Stimulated activated CD4-positive, alpha-beta T cell treated with anti-CD3 and anti-CD28 coated beads, Interleukin-4, amount 100 ng/mL, for 4 hours (primary cell): ENCODE data around the gene HERPUD1.
A peak's percentile ranks its signal among the peaks of the same experiment; 100 is the strongest.
"Not testable (repeated sequence)": the region's sequence is repeated elsewhere in the genome, so short reads cannot be mapped to it uniquely, and the experiment has no call there.

Source experiments
- DNase-seq, 2 experiments: peaks; one replicate each; pipeline ENCODE4 v3.0.0-alpha.2; 2020

The HERPUD1 gene

DNA sequence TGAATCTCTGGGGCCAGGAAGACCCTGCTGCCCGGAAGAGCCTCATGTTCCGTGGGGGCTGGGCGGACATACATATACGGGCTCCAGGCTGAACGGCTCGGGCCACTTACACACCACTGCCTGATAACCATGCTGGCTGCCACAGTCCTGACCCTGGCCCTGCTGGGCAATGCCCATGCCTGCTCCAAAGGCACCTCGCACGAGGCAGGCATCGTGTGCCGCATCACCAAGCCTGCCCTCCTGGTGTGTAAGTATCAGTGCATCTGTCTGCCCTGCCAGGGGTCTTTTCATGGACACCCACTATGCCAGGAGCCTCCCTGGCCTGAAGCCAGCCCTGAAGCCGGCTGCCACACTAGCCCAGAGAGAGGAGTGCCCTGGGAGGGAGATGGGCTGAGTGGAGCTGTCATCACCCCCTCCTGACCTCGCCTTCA, 29.9 kb downstream of the HERPUD1 start, which contains the start of gene CETP:
TSS of gene CETP (plus strand) at position 100 of the 431 bp plus-strand sequence. CDS start at position 130, 30 bp downstream.
- DNase-seq = no peak

DNA sequence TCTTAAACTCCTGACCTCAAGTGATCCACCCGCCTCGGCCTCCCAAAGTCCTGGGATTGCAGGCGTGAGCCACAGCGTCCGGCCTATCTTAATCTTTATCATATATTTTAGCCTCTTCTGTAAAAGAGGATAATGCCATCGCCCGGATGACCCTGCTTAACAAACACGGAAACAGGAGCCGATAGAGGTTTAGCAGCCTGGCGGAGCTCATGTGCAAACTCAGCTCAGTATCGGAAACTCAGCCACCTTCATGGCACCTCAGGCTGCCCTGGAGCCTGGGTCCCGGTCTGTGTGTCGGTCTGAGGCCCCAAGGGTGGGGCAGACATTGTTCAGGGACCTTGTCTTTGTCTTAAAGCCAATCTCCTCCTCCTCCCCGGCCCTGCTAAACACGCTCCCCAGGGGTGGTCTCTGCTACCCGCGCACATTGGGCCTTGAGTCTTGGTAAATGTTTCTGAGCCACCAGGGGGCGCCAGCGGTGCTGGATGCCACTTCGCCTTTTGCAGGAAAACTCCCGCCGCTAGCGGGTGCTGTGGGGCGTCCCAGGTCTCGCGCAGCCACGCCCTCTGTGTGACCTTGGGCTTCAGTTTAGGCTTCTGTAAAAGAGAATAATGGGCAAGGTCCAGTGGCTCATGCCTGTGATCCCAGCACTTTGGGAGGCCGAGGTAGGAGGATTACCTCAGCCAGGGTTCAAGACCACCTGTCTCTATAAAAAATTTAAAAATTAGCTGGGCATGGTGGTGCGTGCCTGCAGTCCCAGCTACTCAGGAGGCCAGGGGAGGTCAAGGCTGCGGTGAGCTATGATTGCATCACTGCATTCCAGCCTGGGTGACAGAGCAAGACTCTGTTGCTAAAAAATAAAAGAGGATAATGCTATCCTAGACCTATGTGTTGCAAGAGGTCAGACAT, 32.6 kb downstream of the HERPUD1 start:
- DNase-seq = peak; percentile 88 to 98

DNA sequence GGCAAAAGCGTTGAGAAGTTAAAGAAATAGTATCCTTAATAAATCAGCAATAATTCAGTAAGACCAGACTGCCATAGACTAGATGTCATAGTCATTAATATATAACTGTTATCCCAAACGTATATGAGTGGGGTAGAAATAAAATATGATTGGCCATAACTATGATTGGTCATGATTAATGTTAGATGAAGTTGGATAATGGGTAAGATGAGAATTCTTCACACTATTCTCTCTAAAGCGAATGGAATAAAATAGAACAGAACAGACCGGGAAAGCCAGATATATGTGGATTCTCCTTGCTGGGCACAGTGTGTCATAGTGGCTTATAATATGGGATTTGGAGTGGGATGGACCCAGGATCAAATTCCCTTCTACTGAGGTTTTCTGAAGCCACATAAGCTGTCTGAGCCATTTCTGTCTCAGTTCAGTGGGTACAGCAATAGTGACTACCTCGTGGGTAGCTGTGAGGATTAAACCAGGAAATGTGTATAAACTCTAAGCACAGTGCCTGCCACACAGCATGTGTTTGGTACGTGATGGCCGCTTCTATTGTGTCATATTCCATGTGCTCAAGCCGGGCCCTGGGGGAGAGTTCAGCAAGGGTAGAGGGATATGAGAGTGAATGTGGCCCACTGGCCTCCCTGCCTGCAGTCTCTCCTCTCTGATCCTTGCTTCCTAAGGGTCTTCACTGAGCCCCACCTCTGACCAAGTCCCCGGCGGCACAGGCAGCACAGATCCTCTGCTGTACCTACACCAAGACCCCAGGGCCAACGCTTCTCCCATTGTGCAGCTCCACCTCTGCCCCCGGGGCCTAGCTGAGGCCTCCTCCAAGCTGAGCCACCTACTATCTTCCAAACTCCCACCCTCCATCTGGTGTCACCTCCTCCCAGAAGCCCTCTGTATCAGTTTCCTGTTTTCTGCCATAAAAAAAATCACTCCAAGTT, 33.5 kb downstream of the HERPUD1 start:
- no peak for DNase-seq

DNA sequence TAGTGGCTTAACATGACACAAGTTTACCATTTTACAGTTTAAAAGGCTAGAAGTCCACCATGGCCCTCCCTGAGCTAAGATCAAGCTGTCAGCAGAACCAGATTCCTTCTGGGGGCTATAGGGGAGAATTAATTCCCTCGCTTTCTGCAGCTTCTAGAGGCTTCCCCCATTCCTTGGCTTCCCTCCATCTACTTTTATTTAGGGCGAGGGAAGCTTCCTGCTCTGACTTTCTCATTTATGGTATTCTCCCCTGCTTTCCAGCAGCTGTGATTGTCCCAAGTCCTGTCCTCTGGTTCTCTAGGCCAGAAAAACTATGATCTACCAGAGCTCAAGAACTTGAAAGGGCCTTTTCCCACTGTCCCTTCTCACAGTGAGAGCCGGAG, 34.1 kb downstream of the HERPUD1 start:
- DNase-seq = no peak

DNA sequence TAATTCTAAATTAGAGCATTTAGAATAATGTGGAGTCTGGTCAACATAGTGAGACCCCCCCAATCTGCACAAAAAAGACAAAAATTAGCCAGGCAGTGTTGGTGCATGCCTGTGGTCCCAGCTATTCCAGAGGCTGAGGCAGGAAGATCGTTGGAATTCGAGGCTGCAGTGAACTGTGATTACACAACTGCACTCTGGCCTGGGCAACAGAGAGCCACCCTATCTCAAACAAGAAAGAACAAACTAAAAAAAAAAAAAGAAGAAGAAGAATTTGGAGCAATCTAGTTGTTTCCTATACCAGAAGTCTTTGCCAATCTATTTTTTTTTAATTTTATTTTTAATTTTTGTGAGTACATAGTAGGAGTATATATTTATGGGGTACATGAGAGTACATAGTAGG, 35.8 kb downstream of the HERPUD1 start:
- DNase-seq = no peak

DNA sequence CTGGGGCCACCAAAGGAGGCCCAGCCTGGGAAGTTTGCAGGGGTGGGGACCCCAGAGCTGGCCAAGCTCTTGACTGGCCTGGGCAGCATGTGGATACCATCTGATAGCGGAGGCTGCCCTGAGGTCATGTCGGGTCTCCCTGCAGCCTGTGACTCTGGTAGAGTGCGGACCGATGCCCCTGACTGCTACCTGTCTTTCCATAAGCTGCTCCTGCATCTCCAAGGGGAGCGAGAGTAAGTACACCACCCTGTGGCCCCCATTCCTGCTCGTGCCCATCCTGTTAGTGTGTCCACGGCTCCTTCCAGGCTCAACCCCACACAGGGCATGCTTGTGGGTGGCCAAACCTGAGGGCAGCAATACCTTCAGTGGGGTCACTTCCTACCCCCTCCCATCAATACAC, 37.8 kb downstream of the HERPUD1 start:
- no peak for DNase-seq

DNA sequence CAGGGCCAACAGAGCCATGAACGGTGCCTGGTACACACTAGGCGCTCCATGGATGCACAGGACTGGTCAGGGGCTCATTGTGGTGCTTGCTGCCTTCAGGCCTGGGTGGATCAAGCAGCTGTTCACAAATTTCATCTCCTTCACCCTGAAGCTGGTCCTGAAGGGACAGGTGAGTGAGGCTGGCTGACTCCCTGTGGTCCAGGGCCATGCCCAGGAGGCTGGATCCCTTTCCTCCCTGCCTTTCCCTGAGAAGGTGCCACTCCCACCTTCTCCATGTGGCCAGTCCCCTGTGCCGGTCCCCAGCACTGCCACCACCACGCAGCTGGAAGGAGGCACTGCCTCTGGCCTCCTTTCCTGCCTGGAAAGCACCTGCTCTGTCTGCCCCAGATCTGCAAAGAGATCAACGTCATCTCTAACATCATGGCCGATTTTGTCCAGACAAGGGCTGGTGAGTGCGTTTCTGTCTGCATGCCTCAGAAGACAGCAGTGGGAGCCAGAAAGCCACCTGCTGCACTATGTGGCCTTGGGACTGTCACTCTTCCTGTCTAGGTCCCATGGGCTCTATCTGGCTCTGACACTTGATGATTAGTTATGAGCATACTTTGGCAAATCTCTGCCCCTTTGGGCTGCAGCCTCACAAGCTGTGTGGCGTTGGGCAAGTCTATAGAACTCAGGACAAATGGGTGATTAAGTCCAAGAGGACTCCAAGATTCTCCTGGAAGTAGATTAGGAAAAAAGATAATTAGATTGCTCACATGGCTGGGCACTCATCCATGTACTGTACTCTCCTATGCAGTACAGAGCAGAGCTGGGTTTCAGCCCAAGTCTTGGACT, 39.2 kb downstream of the HERPUD1 start:
- DNase-seq = no peak

DNA sequence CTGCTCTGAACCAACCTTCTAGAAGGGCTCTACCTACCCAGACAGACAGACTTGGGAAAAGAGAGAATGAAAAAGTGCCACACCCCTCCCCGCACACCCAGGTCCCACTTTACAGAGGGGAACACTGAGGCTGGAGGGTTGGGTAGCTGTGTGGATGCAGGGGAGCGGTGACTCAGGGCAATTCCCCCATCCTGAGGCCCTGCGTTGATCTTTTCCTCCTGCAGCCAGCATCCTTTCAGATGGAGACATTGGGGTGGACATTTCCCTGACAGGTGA, 39.8 kb downstream of the HERPUD1 start:
- DNase-seq = no peak

DNA sequence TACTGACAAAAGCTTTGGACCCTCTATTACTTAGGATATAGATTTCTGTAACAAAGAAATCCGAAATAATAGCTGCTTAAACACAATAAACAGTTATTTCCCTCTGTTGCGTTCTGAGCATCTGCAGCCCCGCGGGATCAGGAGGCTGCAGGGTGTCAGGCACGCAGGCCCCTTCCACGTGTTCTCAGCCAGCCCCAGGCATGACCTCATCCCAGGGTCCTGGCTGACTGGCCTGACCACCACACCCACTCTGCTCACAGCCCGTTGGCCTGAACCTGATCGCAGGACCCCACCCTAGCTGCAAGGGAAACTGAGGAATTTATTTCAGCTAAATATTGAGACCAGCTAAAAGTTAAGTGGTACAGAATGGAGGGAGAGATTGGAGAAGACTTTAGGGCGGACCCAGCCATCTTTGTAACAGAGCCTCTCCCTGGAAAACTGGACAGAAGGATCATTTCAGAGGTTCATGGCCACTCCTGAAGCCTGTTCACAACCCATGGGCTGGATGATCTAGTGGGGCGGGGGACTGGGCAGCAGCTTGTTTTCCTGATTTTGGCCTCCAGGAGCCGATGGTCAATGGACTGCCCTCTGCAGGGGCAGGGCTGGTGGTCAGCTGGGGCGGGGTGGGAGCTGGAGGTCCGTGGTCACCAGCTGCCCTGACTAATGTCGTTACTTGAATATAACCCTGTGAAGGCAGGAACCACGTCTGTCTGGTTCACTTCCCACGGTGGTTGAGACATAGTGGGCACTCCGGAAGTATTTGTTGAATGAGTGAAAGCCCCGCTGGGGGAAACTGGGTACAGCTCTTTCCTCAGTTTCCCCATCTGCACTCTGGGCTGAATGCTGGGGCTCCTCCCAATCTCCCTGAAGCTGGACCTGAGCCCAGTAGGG, 40.7 kb downstream of the HERPUD1 start:
- no peak for DNase-seq

DNA sequence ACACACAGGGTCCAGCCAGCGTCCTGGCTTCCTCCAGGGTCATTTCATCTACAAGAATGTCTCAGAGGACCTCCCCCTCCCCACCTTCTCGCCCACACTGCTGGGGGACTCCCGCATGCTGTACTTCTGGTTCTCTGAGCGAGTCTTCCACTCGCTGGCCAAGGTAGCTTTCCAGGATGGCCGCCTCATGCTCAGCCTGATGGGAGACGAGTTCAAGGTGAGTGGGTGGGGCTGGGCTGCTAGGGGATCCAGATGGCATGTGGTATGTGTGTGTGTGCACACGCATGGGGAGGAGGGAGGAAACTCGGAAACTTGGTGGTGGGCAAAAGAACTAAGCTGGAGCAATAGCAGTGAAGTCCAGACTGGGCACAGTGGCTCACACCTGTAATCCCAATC, 41.4 kb downstream of the HERPUD1 start:
- no peak for DNase-seq

DNA sequence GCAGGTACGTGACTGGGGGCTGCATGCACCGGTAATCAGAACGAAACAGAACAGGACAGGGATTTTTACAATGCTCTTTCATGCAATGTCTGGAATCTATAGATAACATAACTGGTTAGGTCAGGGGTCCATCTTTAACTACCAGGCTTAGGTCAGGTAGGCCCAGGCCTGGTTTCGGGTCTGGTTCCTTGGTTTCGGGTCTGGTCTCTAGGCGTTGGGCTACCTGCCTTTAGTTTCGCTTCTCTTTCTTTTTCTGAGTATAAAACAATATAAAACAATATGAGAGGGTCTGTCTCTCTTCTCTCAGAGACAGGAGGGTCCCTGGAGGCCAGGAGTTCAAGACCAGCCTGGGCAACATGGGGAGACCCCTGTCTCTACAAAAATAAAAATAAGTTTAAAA, 42.0 kb downstream of the HERPUD1 start:
- DNase-seq = not testable (repeated sequence)

DNA sequence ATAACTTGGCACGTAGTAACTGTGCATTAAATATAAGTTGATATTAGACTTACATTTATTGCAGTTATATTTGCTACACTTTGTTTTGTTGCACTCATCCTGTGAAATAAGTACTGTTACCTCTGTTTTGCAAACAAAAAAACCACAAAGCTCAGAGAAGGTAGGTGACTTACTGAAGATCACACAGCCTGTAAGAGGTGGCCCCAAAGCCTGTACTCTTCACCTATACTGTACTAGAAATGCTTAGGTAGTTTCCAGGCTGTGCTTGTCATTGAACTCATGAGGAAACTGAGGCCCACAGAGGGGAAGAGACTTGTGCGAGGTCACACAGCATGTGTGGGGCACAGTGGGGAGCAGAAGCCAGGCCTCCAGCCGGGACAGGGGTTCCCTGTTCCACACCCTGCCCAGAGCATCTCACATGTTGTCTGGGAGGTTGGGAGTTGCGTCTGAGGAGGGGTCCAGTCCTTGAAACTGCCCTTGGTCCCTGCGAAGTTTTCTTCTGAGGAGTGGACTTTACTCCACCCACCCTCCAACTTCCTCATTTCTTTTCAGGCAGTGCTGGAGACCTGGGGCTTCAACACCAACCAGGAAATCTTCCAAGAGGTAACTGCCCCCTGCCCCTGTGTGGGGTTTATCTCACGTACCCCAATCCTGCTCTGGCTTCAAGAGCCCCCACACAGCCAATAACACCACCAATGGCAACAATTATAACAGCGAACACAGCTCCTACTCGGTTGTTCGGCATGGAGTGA, 42.8 kb downstream of the HERPUD1 start:
- no peak for DNase-seq

DNA sequence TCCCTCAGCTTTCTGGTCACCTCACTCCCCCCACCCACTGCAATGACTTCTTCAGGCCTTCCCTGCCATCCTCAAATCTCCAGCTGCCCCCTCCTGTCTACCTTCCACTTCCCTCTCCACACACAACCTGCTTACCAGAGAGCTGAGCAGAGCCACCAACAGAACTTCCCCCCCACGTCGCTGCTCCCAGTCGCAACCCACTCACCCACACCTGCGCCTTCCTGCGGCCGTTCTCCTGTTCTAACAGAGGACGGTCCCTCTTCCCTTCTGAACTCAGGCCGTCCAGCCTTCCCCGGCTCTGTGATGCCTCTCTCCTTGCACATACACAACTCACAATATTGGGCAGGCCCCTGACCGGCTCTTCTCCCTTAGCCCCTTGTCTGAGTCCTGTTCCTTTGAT, 43.8 kb downstream of the HERPUD1 start:
- DNase-seq = no peak

DNA sequence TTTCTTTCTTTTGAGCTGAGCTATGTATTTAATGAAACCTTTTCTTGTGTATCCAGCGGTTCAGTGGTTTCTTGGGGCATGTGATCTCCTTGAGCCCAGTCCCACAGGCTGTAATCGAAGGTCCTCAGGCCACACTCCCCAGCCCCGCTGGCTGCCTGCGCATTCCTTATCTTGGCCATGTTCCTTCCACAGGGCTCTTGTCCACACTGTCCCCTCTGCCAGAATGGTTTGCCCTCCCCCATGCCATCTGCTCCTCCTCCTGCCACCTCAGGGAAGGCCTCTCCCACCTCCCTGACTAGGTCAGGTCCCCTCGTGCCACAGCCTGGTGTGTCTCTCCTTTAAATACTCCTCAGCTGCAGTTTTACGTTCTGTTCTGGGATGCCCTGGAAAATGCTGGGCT, 45.3 kb downstream of the HERPUD1 start:
- no peak for DNase-seq

DNA sequence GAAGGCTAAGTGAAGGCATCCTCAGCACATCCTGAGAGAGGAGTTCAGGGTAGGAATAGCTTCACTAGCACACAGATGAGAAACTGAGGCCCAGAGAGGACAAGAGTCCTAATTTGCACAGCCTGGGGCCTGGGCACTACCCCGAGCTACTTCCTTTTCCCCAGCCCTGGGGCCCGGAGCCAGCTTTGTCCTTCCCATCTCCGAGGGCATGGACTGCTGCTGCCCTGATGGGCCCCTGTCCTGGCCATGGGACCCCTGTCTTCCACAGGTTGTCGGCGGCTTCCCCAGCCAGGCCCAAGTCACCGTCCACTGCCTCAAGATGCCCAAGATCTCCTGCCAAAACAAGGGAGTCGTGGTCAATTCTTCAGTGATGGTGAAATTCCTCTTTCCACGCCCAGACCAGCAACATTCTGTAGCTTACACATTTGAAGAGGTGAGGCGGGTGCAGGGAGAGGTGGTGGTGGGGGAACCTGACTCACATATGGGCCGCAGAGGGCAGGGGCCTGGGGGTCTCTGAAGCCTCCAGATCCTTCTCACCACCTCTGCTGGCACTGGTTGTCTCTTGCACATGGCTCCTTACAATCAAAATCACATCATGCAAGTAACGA, 46.0 kb downstream of the HERPUD1 start:
- DNase-seq = no peak

DNA sequence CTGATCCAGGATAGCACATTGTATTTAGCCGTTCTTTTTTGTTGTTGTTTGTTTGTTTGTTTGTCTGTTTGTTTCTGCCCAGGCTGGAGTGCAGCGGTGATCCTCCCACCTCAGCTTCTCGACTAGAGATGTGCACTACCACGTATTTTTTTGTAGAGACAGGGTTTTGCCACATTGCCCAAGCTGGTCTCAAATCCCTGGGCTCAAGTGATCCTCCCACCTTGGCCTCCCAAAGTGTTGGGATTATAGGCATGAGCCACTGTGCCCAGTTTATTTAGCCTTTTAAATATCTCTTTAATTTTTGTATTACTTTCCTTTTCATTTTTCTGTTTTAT, 48.2 kb downstream of the HERPUD1 start:
- DNase-seq = no peak

DNA sequence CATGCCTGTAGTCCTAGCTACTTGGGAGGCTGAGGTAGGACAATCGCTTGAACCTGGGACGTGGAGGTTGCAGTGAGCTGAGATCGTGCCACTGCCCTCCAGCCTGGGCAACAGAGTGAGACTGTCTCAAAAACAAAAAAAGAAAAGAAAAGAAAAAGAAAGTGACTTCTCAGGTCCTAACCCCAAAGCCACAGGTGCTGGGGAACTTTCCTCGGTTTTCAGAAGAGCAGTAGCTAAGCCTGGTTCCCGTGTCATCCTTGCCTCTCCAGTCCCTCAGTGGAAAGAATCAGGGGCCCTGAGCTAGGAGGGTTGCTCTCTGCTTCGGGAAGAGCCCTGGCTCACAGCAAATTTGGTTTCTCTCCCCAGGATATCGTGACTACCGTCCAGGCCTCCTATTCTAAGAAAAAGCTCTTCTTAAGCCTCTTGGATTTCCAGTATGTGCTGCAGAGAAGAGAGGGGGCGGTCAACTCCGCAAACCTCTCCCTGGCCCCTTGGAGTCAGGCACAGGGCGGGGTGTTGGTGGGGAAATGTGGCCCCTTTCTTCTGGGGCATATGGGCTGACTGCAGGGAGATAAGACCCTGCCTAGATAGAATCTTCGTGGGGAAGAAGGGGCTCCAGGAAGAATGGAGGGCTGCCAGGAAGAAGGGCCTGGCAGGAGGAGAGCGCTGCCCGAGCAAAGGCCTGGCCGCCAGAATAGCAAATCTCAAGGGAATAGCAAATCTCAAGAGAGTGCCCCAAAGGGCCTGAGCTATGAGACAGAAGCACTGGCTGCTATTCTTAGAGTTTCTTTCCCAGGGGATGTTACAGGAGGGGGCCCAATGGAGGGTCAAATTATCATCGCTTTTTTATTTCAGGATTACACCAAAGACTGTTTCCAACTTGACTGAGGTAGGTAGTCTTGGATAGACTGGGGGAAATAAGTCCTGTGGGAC, 49.1 kb downstream of the HERPUD1 start:
- no peak for DNase-seq

DNA sequence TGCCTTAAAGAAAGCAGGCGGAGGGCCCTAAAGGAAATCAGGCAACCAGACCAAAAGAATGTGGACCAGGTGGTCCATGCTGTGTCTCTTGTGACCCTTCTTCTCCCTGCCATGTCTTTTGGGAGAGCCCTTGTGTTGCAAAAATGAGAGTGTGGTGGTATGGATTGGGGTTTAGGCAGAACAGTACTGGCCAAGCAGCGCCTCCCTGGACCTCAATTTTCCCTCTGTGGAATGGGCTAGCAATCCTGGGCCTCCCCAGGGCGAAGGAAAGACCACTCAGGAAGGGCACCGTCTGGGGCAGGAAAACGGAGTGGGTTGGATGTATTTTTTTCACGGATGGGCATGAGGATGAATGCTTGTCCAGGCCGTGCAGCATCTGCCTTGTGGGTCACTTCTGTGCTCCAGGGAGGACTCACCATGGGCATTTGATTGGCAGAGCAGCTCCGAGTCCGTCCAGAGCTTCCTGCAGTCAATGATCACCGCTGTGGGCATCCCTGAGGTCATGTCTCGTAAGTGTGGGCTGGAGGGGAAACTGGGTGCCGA, 49.9 kb downstream of the HERPUD1 start:
- no peak for DNase-seq

DNA sequence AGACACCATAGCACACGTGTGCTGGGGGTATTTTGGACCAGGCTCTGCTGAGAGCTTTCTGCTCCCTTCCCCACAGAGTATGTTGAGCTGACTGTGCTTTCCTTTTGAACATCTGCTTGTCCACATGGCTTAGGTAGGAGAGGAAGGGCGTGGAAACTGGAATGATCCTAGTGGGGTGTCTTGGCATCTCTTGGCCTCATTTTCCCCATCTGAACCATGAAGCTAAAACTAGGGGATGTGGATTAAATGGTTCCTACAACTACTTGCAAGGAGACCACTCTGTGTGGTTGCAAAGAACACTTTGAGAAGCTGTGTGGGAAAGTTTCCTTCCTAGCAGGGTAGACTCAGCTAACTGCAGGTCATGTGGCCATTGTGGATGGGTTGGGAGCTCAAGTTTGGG, 50.8 kb downstream of the HERPUD1 start:
- DNase-seq = no peak
